ENCODE results near the gene HSPA1B. TPM values are rescaled to one million over a fixed set of nuclear protein-coding genes. Genes with fewer than 3 reads are reported as not detected.

HSPA1B gene
- total RNA-seq, 1 experiment from 2014 or later, result 106 TPM

DNA sequence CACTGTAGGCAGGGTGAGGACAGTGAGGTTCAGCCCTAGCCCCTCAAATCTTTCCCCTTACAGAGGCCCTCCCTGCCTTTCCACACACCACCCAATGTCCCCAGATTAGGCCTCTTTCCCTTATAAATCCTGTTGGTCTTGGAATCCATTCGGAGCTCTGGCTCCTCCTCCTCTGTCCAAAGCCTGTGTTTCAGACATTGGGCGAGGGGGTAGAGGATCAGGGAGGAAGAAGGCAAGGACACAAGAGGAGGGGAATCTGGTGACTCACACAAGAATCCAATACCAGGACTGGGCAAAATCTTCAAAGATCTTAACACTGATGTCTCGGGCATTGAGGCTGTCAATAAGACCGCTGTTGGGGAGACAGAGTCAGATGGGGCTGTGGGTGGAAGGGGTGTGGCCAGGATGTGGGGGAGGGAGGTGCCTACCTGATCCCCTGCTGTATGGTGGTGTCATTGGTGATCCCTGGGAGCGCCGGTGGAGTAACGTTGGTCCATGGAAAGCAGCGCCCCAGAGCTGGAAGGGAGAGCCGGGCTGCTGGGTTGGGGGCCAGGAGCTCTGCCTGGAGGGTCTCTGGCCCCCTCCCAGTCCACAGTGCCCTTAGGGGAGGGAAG, 43.6 kb downstream of the HSPA1B start:
- no peak overlapping the region for H3K27ac ChIP-seq
- no peak for DNase-seq

DNA sequence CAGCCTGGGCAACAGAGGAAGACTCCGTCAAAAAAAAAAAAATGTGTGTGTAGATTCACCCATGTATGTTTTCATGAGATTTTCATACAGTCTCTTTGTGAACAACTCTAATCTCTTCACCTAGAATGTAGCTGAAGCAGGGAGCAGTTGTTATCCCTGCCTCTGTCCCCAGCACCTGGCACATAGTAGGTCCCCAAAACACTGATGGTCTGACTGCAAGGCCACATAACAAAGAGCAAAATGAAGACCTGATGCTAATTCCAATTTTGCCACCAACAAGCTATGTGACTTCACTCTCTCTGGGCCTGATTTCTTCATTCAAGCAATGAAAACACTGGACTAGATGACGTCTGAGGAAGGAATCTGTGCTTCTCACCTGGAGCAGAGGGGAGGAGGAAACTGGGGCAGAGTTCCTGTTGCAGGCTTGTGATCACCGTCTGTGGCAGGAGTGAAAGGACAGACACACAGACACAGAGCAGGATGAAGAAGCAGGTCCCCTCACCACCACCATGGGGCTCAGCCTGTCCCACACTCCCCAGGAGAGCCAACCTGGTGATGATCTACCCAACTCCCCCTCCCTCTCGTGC, 46.6 kb downstream of the HSPA1B start:
- Histone ChIP-seq H3K4me3 (no peak overlapping the region), H3K27me3 (no peaks in the 10 kb centered on the region), H3K27ac (no peak overlapping the region), H3K4me1 (no peaks in the 10 kb centered on the region), H3K36me3 (no peaks in the 10 kb centered on the region), H3K9me3 (replicated peaks) (no peaks in the 10 kb centered on the region)
- DNase-seq, result no peak

More for the DNA sequence above, 43.6 kb downstream of the HSPA1B start:
- Histone ChIP-seq H3K4me1 (no peaks in the 10 kb centered on the region), H3K36me3 (no peaks in the 10 kb centered on the region), H3K27me3 (no peaks in the 10 kb centered on the region), H3K9me3 (replicated peaks) (no peaks in the 10 kb centered on the region), H3K4me3 (no peak overlapping the region)

GRCh38 chr6:31874836-31875572, 47.5 kb downstream of the HSPA1B start:
- DNase-seq, result no peak
- no peaks in the 10 kb centered on the region for H3K9me3 ChIP-seq (replicated peaks)
- H3K36me3 ChIP-seq, result peaks cover 4% of the 10 kb centered on the region
- H3K27ac ChIP-seq, result no peak overlapping the region
- H3K4me3 ChIP-seq, result no peak overlapping the region
- H3K4me1 ChIP-seq, result no peaks in the 10 kb centered on the region
- no peaks in the 10 kb centered on the region for H3K27me3 ChIP-seq

GRCh38 chr6:31875877-31876276, 48.3 kb downstream of the HSPA1B start:
- Histone ChIP-seq H3K4me3 (no peak overlapping the region), H3K27me3 (no peaks in the 10 kb centered on the region), H3K36me3 (peaks cover 12% of the 10 kb centered on the region), H3K27ac (no peak overlapping the region), H3K4me1 (peaks cover 2% of the 10 kb centered on the region), H3K9me3 (replicated peaks) (no peaks in the 10 kb centered on the region)
- no peak for DNase-seq

DNA sequence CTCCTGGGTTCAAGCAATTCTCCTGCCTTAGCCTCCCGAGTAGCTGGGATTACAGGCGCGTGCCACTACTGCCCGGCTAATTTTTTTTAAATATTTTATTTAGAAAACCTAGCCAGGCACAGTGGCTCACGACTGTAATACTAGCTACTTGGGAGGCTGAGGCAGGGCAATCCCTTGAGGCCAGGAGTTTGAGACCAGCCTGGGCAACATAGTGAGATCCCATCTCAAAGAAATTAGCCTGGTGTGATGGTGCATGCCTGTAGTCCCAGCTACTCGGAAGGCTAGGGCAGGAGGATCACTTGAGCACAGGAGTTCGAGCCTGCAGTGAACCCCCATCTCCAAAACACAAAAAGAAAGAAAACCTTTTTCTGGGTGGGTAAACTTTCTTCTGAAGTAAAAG, 48.8 kb downstream of the HSPA1B start:
- no peaks in the 10 kb centered on the region for H3K9me3 ChIP-seq (replicated peaks)
- H3K4me3 ChIP-seq, result no peak overlapping the region
- no peak for DNase-seq
- H3K36me3 ChIP-seq, result peaks cover 12% of the 10 kb centered on the region
- peaks cover 7% of the 10 kb centered on the region for H3K4me1 ChIP-seq
- no peak overlapping the region for H3K27ac ChIP-seq
- H3K27me3 ChIP-seq, result no peaks in the 10 kb centered on the region

DNA sequence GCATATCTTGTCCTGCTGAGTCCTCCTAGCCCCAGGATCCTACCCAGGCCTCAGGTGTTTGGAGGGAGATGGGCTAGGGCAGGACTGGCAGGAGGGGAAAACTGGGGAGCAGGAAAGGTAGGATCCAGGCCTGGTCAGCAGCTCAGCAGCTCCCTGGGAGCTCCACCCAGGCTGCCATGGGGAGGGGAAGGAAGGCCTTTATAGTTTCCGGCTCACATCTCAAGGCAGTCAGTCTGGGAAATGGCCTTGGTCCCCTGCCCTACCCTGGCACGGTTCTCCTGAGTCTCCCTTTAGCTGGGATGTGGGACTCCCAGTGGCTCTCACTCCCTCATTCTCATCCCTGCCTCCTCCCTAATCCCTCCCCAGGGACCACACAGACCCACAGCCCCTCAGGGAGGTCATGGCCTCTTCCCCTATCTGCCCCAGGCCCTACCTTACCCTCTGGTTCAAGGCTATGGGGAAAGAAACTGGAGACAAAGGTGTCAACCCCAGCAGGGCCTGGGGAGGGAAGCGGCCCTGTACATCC, 49.6 kb downstream of the HSPA1B start:
- no peak for DNase-seq
- Histone ChIP-seq H3K4me1 (peaks cover 12% of the 10 kb centered on the region), H3K9me3 (replicated peaks) (no peaks in the 10 kb centered on the region), H3K4me3 (no peak overlapping the region), H3K27ac (no peak overlapping the region), H3K27me3 (no peaks in the 10 kb centered on the region), H3K36me3 (peaks cover 20% of the 10 kb centered on the region)

DNA sequence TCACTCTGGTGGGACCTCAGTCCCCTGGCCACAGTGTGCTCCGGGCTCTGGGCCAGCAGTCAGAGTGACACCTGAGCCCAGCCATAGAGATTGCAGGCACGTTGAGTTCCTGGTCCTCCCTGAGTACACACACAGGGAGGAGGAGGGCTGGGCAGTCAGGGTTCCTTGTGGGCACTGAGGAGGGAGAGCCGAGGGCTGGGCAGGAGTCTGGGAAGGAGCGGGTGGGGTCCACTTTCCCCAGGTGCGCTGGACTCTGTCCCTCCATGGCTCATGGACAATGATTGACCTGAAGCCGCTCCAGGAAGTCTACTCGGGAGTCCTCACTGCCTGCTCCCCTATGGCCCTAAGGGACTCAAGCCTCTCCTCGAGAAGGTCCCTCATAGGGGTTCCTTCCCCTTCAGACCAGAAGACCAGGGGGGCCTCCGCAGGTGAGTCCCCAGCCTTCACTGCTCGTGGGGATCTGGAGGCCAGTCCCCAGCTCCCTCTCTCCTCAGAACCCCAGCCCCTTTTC, 50.2 kb downstream of the HSPA1B start:
- Histone ChIP-seq H3K9me3 (replicated peaks) (no peaks in the 10 kb centered on the region), H3K4me1 (peaks cover 17% of the 10 kb centered on the region), H3K4me3 (no peak overlapping the region), H3K27me3 (no peaks in the 10 kb centered on the region), H3K27ac (no peak overlapping the region), H3K36me3 (peaks cover 21% of the 10 kb centered on the region)
- DNase-seq, result no peak

DNA sequence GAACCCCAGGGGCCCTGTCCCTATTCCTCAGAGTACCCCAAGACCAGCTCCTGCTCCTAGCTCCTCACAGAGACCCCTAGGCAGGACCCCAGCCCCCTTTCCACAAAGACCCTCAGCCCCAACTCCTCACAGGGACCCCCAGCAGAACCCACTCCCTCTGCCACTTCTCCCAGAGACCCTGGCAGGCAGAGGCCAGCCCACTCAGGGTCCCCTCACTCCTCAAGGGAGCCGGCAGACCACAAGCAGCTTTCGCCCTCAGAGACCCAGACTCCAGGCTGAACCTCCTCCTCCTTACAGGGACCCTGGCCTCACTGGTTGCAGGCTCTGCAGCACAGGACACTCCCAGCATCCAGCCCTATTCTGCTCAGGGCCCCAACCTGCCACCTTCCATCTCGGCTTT, 50.7 kb downstream of the HSPA1B start:
- Histone ChIP-seq H3K36me3 (peaks cover 21% of the 10 kb centered on the region), H3K27ac (no peak overlapping the region), H3K9me3 (replicated peaks) (no peaks in the 10 kb centered on the region), H3K4me3 (no peak overlapping the region), H3K27me3 (no peaks in the 10 kb centered on the region), H3K4me1 (peaks cover 18% of the 10 kb centered on the region)
- DNase-seq, result no peak

- Histone ChIP-seq H3K27ac (no peak within 1 kb of the TSS), H3K9me3 (replicated peaks) (no peaks in the 10 kb centered on the region), H3K36me3 (peaks cover 21% of the 10 kb centered on the region), H3K4me1 (peaks cover 18% of the 10 kb centered on the region), H3K4me3 (no peak within 1 kb of the TSS), H3K27me3 (no peaks in the 10 kb centered on the region)
- no peak for DNase-seq
Observed at GRCh38 chr6:31878726-31879125, 51.2 kb downstream of the HSPA1B start, which contains the start of gene SLC44A4. Gene SLC44A4, minus strand, starts transcription at chr6:31878997. Its CDS starts 17 bp downstream, at chr6:31878980.

GRCh38 chr6:31879143-31879542, 51.6 kb downstream of the HSPA1B start:
- no peaks in the 10 kb centered on the region for H3K9me3 ChIP-seq (replicated peaks)
- peaks cover 21% of the 10 kb centered on the region for H3K36me3 ChIP-seq
- no peaks in the 10 kb centered on the region for H3K27me3 ChIP-seq
- H3K4me3 ChIP-seq, result no peak overlapping the region
- no peak overlapping the region for H3K27ac ChIP-seq
- H3K4me1 ChIP-seq, result peaks cover 18% of the 10 kb centered on the region
- DNase-seq, result no peak

Other genes starting within 250 kb of the HSPA1B start
- not detected in 2 replicates for gene LTB, start 245.3 kb upstream of the HSPA1B start, total RNA-seq (2014; rRNA removed; shearing (Covaris generic))
- gene LST1, start 241.5 kb upstream of the HSPA1B start, total RNA-seq (2014; rRNA removed; shearing (Covaris generic)), result not detected in 2 replicates
- not detected in 2 replicates for gene NCR3, start 234.7 kb upstream of the HSPA1B start, total RNA-seq (2014; rRNA removed; shearing (Covaris generic))
- gene AIF1, start 212.5 kb upstream of the HSPA1B start, total RNA-seq (2014; rRNA removed; shearing (Covaris generic)), result not detected in 2 replicates
- gene PRRC2A, start 207.0 kb upstream of the HSPA1B start, total RNA-seq (2014; rRNA removed; shearing (Covaris generic)), result 98.7 and 109 TPM in 2 replicates
- 165 and 188 TPM in 2 replicates for gene BAG6, start 175.1 kb upstream of the HSPA1B start, total RNA-seq (2014; rRNA removed; shearing (Covaris generic))
- 1.8 and 2.0 TPM in 2 replicates for gene APOM, start 171.8 kb upstream of the HSPA1B start, total RNA-seq (2014; rRNA removed; shearing (Covaris generic))
- gene C6orf47, start 167.0 kb upstream of the HSPA1B start, total RNA-seq (2014; rRNA removed; shearing (Covaris generic)), result 17.6 and 19.0 TPM in 2 replicates
- gene GPANK1, start 162.7 kb upstream of the HSPA1B start, total RNA-seq (2014; rRNA removed; shearing (Covaris generic)), result 19.5 and 23.6 TPM in 2 replicates
- 197 and 208 TPM in 2 replicates for gene CSNK2B, start 161.7 kb upstream of the HSPA1B start, total RNA-seq (2014; rRNA removed; shearing (Covaris generic))
- 3.2 and 7.0 TPM in 2 replicates for gene LY6G5B, start 157.8 kb upstream of the HSPA1B start, total RNA-seq (2014; rRNA removed; shearing (Covaris generic))
- 0.25 and 1.6 TPM in 2 replicates for gene LY6G5C, start 146.7 kb upstream of the HSPA1B start, total RNA-seq (2014; rRNA removed; shearing (Covaris generic))
- gene ABHD16A, start 124.4 kb upstream of the HSPA1B start, total RNA-seq (2014; rRNA removed; shearing (Covaris generic)), result 18.8 and 22.4 TPM in 2 replicates
- gene LY6G6F, start 120.9 kb upstream of the HSPA1B start, total RNA-seq (2014; rRNA removed; shearing (Covaris generic)), result not detected in 2 replicates
- not detected in 2 replicates for gene LY6G6D, start 112.4 kb upstream of the HSPA1B start, total RNA-seq (2014; rRNA removed; shearing (Covaris generic))
- not detected in 2 replicates for gene LY6G6C, start 106.0 kb upstream of the HSPA1B start, total RNA-seq (2014; rRNA removed; shearing (Covaris generic))
- 0.47 TPM in 1 of 2 replicates, not detected in the other for gene MPIG6B, start 104.4 kb upstream of the HSPA1B start, total RNA-seq (2014; rRNA removed; shearing (Covaris generic))
- gene DDAH2, start 98.4 kb upstream of the HSPA1B start, total RNA-seq (2014; rRNA removed; shearing (Covaris generic)), result 39.1 and 42.7 TPM in 2 replicates
- gene CLIC1, start 91.2 kb upstream of the HSPA1B start, total RNA-seq (2014; rRNA removed; shearing (Covaris generic)), result 210 and 234 TPM in 2 replicates
- 12.9 and 13.4 TPM in 2 replicates for gene MSH5, start 87.7 kb upstream of the HSPA1B start, total RNA-seq (2014; rRNA removed; shearing (Covaris generic))
- 0.89 and 1.4 TPM in 2 replicates for gene SAPCD1, start 65.1 kb upstream of the HSPA1B start, total RNA-seq (2014; rRNA removed; shearing (Covaris generic))
- gene VWA7, start 50.4 kb upstream of the HSPA1B start, total RNA-seq (2014; rRNA removed; shearing (Covaris generic)), result 0.28 and 0.34 TPM in 2 replicates
- 42.5 and 45.8 TPM in 2 replicates for gene VARS1, start 32.0 kb upstream of the HSPA1B start, total RNA-seq (2014; rRNA removed; shearing (Covaris generic))
- gene LSM2, start 20.8 kb upstream of the HSPA1B start, total RNA-seq (2014; rRNA removed; shearing (Covaris generic)), result 90.1 and 106 TPM in 2 replicates
- 0.10 and 0.14 TPM in 2 replicates for gene HSPA1L, start 12.5 kb upstream of the HSPA1B start, total RNA-seq (2014; rRNA removed; shearing (Covaris generic))
- gene HSPA1A, start 12.2 kb upstream of the HSPA1B start, total RNA-seq (2014; rRNA removed; shearing (Covaris generic)), result 0.56 TPM in 1 of 2 replicates, not detected in the other
- gene NEU1, start 35.1 kb downstream of the HSPA1B start, total RNA-seq (2014; rRNA removed; shearing (Covaris generic)), result 21.2 and 23.3 TPM in 2 replicates
- gene SLC44A4, start 51.3 kb downstream of the HSPA1B start, total RNA-seq (2014; rRNA removed; shearing (Covaris generic)), result 0.12 TPM in 1 of 2 replicates, not detected in the other
- 42.1 and 48.4 TPM in 2 replicates for gene EHMT2, start 70.0 kb downstream of the HSPA1B start, total RNA-seq (2014; rRNA removed; shearing (Covaris generic))
- gene ZBTB12, start 74.3 kb downstream of the HSPA1B start, total RNA-seq (2014; rRNA removed; shearing (Covaris generic)), result 4.8 and 5.4 TPM in 2 replicates
- 1.2 and 1.5 TPM in 2 replicates for gene C2, start 100.0 kb downstream of the HSPA1B start, total RNA-seq (2014; rRNA removed; shearing (Covaris generic))
- not detected in 2 replicates for gene CFB, start 118.4 kb downstream of the HSPA1B start, total RNA-seq (2014; rRNA removed; shearing (Covaris generic))
- 66.3 and 70.1 TPM in 2 replicates for gene NELFE, start 131.2 kb downstream of the HSPA1B start, total RNA-seq (2014; rRNA removed; shearing (Covaris generic))
- 27.3 and 37.4 TPM in 2 replicates for gene SKIC2, start 131.4 kb downstream of the HSPA1B start, total RNA-seq (2014; rRNA removed; shearing (Covaris generic))
- 13.8 and 17.8 TPM in 2 replicates for gene DXO, start 144.4 kb downstream of the HSPA1B start, total RNA-seq (2014; rRNA removed; shearing (Covaris generic))
- gene C4A, start 154.3 kb downstream of the HSPA1B start, total RNA-seq (2014; rRNA removed; shearing (Covaris generic)), result 0.81 and 2.5 TPM in 2 replicates
- 1.2 and 1.8 TPM in 2 replicates for gene C4B, start 187.1 kb downstream of the HSPA1B start, total RNA-seq (2014; rRNA removed; shearing (Covaris generic))
- 0.08 TPM in 1 of 2 replicates, not detected in the other for gene CYP21A2, start 210.7 kb downstream of the HSPA1B start, total RNA-seq (2014; rRNA removed; shearing (Covaris generic))

Data from SJCRH30 (cell line).